Measurements from ENCODE around the gene STAC. TPM values are rescaled to one million over a fixed set of nuclear protein-coding genes. Genes with fewer than 3 reads are reported as not detected.
"Not testable (repeated sequence)": the region's sequence is repeated elsewhere in the genome, so short reads cannot be mapped to it uniquely, and the experiment has no call there.

The STAC gene
- total RNA-seq, 2 donors from 2014 or later = 0.42 to 1.1 TPM

- DNase-seq = no peak
- intact Hi-C loops (cut with DNase I) = no loop called here
- TF ChIP-seq CTCF (IDR thresholded peaks at IDR 0.05) = no peak
- Histone ChIP-seq H3K4me3 (no peak overlapping the region), H3K4me1 (no peaks in the 10 kb centered on the region), H3K9ac (ENCODE audit: low read depth in 2 of 2, low read length in 2 of 2) (no peak overlapping the region), H3K27me3 (no peaks in the 10 kb centered on the region), H3K36me3 (no peaks in the 10 kb centered on the region), H3K9me3 (no peaks in the 10 kb centered on the region), H3K27ac (no peak overlapping the region)
Measured at GRCh38 chr3:36561601-36562000, 181.3 kb downstream of the STAC start.

GRCh38 chr3:36562945-36563344, 182.6 kb downstream of the STAC start:
- H3K4me1 ChIP-seq = no peaks in the 10 kb centered on the region
- H3K27me3 ChIP-seq = no peaks in the 10 kb centered on the region
- TF ChIP-seq CTCF (IDR thresholded peaks at IDR 0.05) = no peak
- H3K4me3 ChIP-seq = no peak overlapping the region
- H3K27ac ChIP-seq = no peak overlapping the region
- no peaks in the 10 kb centered on the region for H3K36me3 ChIP-seq
- no peak overlapping the region for H3K9ac ChIP-seq (ENCODE audit: low read depth in 2 of 2, low read length in 2 of 2)
- H3K9me3 ChIP-seq = no peaks in the 10 kb centered on the region
- intact Hi-C loops (cut with DNase I) = no loop called here
- no peak for DNase-seq

GRCh38 chr3:36575241-36575640, 194.9 kb downstream of the STAC start:
- Histone ChIP-seq H3K4me1 (no peaks in the 10 kb centered on the region), H3K27ac (no peak overlapping the region), H3K9me3 (no peaks in the 10 kb centered on the region), H3K9ac (ENCODE audit: low read depth in 2 of 2, low read length in 2 of 2) (no peak overlapping the region), H3K4me3 (no peak overlapping the region), H3K27me3 (no peaks in the 10 kb centered on the region), H3K36me3 (no peaks in the 10 kb centered on the region)
- intact Hi-C loops (cut with DNase I) = no loop called here
- TF ChIP-seq CTCF (IDR thresholded peaks at IDR 0.05) = no peak
- DNase-seq = no peak

GRCh38 chr3:36578418-36578817, 198.1 kb downstream of the STAC start:
- intact Hi-C loops (cut with DNase I); H3K9me3 ChIP-seq; H3K27me3 ChIP-seq; H3K27ac ChIP-seq; DNase-seq; H3K9ac ChIP-seq (ENCODE audit: low read depth in 2 of 2, low read length in 2 of 2); H3K4me1 ChIP-seq; H3K36me3 ChIP-seq; H3K4me3 ChIP-seq: not testable (repeated sequence)

GRCh38 chr3:36579746-36580145, 199.4 kb downstream of the STAC start:
- Histone ChIP-seq H3K9me3 (no peaks in the 10 kb centered on the region), H3K27ac (no peak overlapping the region), H3K36me3 (no peaks in the 10 kb centered on the region), H3K9ac (ENCODE audit: low read depth in 2 of 2, low read length in 2 of 2) (no peak overlapping the region), H3K27me3 (no peaks in the 10 kb centered on the region), H3K4me3 (no peak overlapping the region), H3K4me1 (no peaks in the 10 kb centered on the region)
- no peak for TF ChIP-seq CTCF (IDR thresholded peaks at IDR 0.05)
- intact Hi-C loops (cut with DNase I) = no loop called here
- no peak for DNase-seq

GRCh38 chr3:36580716-36581115, 200.4 kb downstream of the STAC start:
- Histone ChIP-seq H3K4me1 (no peaks in the 10 kb centered on the region), H3K9ac (ENCODE audit: low read depth in 2 of 2, low read length in 2 of 2) (no peak overlapping the region)
- intact Hi-C loops (cut with DNase I) = no loop called here

More at GRCh38 chr3:36580716-36581115, 200.4 kb downstream of the STAC start:
- no peak overlapping the region for H3K4me3 ChIP-seq
- no peaks in the 10 kb centered on the region for H3K9me3 ChIP-seq
- no peak for DNase-seq
- no peaks in the 10 kb centered on the region for H3K27me3 ChIP-seq
- TF ChIP-seq CTCF (IDR thresholded peaks at IDR 0.05) = no peak
- H3K36me3 ChIP-seq = no peaks in the 10 kb centered on the region
- no peak overlapping the region for H3K27ac ChIP-seq

Data from colonic mucosa (tissue), 4 donors.